OCI-LY3 (cell line): ENCODE data around the gene GPR63.

ENCODE experiments used
- EZH2phosphoT487 ChIP-seq: fragments of 200-600 bp; shearing (Covaris generic); IDR thresholded peaks from 2 replicates; pipeline ENCODE4 v1.6.1; 2018; ENCODE audit warnings: antibody characterized with exemption, mixed run types, low read depth
- TF ChIP-seq, protein P1 (sequence below): fragments of 200-600, 300-600 bp; sonication (generic); IDR thresholded peaks from 2 replicates; pipeline ENCODE4 v1.5.1; 2014; ENCODE audit warnings: antibody characterized with exemption, low read length, low read depth

DNA sequence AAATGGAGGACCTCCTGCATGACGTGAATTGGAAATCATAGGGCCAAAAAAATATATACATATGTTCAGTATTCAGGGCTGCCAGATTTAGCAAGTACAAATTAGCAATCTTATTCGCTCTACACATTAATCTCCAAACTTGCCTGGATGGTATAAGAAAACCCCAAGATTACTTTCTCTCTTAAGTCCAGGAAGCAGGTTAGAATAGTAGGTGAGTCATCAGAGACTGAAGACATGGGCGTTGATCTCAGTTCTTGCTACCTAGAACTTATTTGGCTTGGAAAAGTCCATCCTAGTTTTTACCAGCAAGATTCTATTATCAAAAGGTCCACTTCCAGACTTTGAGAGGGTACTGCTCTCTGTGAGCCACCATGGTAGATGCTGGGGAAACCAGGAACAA lies 47.4 kb downstream of the GPR63 start:
- TF ChIP-seq, protein P1, sequence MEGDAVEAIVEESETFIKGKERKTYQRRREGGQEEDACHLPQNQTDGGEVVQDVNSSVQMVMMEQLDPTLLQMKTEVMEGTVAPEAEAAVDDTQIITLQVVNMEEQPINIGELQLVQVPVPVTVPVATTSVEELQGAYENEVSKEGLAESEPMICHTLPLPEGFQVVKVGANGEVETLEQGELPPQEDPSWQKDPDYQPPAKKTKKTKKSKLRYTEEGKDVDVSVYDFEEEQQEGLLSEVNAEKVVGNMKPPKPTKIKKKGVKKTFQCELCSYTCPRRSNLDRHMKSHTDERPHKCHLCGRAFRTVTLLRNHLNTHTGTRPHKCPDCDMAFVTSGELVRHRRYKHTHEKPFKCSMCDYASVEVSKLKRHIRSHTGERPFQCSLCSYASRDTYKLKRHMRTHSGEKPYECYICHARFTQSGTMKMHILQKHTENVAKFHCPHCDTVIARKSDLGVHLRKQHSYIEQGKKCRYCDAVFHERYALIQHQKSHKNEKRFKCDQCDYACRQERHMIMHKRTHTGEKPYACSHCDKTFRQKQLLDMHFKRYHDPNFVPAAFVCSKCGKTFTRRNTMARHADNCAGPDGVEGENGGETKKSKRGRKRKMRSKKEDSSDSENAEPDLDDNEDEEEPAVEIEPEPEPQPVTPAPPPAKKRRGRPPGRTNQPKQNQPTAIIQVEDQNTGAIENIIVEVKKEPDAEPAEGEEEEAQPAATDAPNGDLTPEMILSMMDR = no peak
- no peak for TF ChIP-seq EZH2phosphoT487
